ENCODE results near the gene MACF1.
"Not testable (repeated sequence)": the region's sequence is repeated elsewhere in the genome, so short reads cannot be mapped to it uniquely, and the experiment has no call there.

The MACF1 gene

DNA sequence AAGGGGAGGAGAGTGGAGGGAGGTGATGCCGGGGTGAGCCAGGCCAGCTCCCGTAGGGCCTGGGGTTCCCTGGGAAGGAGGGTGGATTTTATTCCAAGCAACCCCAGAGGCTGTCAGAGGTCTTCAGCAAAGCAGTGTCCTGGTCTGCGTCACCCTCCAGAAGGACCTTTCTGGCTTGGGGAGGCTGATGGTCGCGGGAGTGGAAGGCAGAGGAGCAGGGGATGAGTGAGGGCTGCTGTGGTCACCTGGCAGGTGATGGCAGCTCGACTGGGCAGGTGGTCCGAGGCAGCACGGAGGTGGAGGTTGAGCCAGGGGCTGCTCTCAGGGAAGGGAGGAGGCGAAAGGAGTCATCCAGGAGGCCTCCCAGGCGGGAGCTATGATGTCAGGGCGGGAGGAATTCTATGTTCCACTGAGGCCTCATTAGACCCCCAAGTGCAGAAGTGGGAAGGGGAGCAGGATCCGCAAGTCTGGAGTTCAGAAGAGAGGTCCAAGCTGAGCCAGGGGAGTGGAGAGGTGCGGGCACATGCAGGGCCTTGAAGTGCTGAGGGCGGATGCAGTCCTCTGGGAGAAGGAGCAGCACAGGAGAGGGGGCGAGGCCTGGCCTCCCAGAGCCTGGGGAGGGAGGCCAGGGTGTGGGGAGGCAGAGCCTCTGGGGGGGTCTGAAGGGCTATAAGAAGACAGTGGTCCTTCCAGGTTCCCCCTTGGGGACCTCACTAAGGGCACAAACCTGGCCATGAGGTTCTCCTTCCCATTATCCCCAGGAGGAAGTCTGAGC, 320.3 kb downstream of the MACF1 start:
- no peak for DNase-seq

- no peak for DNase-seq
Measured at GRCh38 chr1:39525366-39526165, 321.1 kb downstream of the MACF1 start.

GRCh38 chr1:39526466-39527189, 322.1 kb downstream of the MACF1 start:
- no peak for DNase-seq

DNA sequence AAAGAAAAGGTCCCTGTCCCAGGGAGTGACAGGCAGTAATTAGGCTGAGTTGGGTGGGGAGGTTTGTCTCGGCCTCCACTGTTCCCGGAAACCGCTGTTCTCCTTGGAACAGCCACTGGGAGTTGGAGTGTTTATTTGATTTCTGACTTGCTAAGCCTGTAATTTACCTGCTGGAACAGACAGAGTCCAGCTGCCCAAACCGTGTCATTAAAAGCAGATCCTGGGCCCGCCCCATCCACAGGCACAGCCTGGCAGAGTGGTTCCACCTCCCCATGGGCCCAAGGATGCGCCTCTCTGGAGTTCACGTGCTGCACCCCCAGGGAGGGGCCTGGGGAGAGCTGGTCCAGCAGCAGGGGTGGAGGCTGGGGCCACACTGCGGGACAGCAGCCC, 322.7 kb downstream of the MACF1 start:
- DNase-seq: not testable (repeated sequence)

DNA sequence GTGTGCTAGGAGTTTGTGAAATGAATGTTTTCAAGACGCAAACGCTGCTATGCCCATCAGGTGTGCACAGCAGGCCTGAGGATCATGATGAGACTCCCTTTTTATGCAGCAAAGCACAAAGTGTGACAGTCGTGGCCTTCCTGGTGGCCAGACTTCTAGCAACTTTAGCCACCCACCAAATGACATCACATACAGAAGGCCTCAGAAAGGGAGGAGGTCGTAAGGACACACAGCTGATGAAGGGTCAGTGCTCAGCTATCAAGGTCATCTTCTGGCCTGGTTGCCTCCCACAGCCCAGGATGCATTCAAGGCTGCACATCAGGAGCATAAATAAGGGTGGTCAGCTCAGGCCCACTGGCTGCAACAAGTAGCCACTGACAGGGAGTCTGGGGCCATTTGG, 323.6 kb downstream of the MACF1 start:
- DNase-seq: no peak

DNA sequence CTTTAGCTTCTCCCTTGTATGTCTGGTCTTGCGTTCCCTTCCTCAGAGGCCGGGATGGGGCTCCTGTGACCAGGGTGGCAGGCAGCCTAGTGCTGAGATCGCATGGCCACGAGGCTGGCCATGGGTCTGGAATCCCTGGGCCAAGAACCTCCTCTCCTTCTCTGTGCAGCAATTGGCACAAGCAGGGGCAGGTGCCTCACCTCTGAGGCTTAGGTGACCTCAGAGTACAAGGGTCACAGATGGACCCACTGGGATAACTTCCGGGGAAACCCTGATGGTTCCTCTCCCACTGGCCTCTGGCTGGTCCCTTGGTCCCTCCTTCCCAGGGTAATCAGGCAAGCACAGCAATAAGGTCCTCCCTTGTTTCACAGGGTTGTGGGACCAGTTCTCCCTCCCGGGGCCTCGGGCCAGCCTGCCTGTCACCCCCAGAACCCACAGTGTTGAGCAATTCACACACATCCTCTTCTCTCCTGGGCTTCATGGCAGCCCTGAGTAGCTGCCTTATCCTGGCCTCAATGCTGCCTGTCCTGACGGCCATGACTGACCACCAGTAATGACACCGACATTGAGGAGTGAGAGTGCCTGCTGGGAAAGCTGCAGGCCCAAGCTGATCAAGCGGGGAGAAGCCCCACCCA, 325.5 kb downstream of the MACF1 start:
- no peak for DNase-seq

DNA sequence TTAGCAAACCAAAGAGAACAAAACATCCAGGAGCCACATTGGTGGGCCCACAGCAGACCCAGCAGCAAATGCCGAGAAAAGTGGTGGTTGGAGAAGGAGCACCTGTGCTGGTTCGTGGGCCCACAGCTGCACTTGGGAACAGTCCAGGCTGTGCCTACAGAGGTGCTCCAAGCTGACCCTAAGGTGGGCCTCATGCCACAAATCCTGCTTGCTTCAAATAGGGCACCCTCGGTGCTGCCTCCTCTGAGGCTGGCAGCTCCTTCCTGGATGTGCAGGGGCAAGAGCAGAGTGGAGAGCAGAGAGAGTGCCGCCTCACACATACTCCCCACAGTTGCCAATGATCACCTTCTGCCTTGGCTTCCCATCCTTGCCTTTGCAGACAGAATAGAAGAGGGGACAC, 327.0 kb downstream of the MACF1 start:
- no peak for DNase-seq

DNA sequence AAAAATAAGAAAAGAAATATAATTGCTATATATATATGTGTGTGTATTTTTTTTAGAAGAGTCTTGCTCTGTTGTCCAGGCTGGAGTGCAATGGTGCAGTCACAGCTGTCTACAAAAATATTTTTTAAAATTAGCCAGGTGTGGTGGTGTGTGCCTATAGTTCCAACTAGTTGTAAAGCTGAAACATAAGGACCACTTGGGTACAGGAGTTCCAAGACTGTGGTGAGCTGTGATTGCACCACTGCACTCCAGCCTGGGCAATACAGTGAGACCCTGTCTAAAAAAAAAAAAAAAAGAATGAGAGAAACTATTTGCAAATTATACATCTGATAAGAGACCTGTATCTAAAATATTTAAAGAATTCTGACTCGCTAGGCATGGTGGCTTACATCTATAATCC, 328.9 kb downstream of the MACF1 start:
- DNase-seq: no peak
